BLaER1 (cell line): Measurements from ENCODE around the gene PTK7.

Source experiments
- H3K27ac ChIP-seq: shearing (Covaris generic); formaldehyde crosslinking; 2 replicates; pipeline ENCODE4 v1.8.1; 2022
- H3K27me3 ChIP-seq: shearing (Covaris generic); formaldehyde crosslinking; 2 replicates; pipeline ENCODE4 v1.8.1; 2022
- H3K36me3 ChIP-seq: shearing (Covaris generic); formaldehyde crosslinking; 2 replicates; pipeline ENCODE4 v1.8.1; 2022
- H3K4me1 ChIP-seq: shearing (Covaris generic); formaldehyde crosslinking; 2 replicates; pipeline ENCODE4 v1.8.1; 2022
- H3K4me2 ChIP-seq: shearing (Covaris generic); formaldehyde crosslinking; 2 replicates; pipeline ENCODE4 v1.8.1; 2022
- H3K4me3 ChIP-seq: shearing (Covaris generic); formaldehyde crosslinking; 2 replicates; pipeline ENCODE4 v1.8.1; 2022
- H3K9ac ChIP-seq: shearing (Covaris generic); formaldehyde crosslinking; 2 replicates; pipeline ENCODE4 v1.8.1; 2022
- H3K9me3 ChIP-seq: shearing (Covaris generic); formaldehyde crosslinking; 2 replicates; pipeline ENCODE4 v1.8.1; 2022
- H4K20me1 ChIP-seq: shearing (Covaris generic); formaldehyde crosslinking; 2 replicates; pipeline ENCODE4 v1.8.1; 2022
- Cebpa-rat ChIP-seq: shearing (Covaris generic); IDR thresholded peaks from 2 replicates; pipeline ENCODE4 v1.8.1; 2022

Gene PTK7

GRCh38 chr6:43141644-43142043 lies 65.5 kb downstream of the PTK7 start:
- Histone ChIP-seq H3K4me2 (peak overlapping the region; percentile 53), H3K9ac (peak overlapping the region; percentile 7; the same call in 1 of the 2 replicates), H3K27ac (peak overlapping the region; percentile 55), H3K36me3 (peaks cover 70% of the 10 kb centered on the region), H3K9me3 (no peaks in the 10 kb centered on the region), H3K4me1 (peaks cover 24% of the 10 kb centered on the region), H3K27me3 (no peaks in the 10 kb centered on the region), H4K20me1 (no peaks in the 10 kb centered on the region), H3K4me3 (no peak overlapping the region)
- no peak for TF ChIP-seq Cebpa-rat

- Histone ChIP-seq H4K20me1 (no peaks in the 10 kb centered on the region), H3K27me3 (no peaks in the 10 kb centered on the region), H3K4me3 (no peak overlapping the region), H3K4me1 (peaks cover 27% of the 10 kb centered on the region), H3K9me3 (no peaks in the 10 kb centered on the region), H3K27ac (peak overlapping the region; percentile 55), H3K9ac (peak overlapping the region; percentile 7; the same call in 1 of the 2 replicates), H3K36me3 (peaks cover 73% of the 10 kb centered on the region), H3K4me2 (peak overlapping the region; percentile 53)
- no peak for TF ChIP-seq Cebpa-rat
Measured at GRCh38 chr6:43142101-43142500, 66.0 kb downstream of the PTK7 start.

- 0 out of 2 replicates have a peak overlapping the region, but pooled peaks have one; percentile 7 for H3K9ac ChIP-seq
- H3K36me3 ChIP-seq: peaks cover 78% of the 10 kb centered on the region
- H4K20me1 ChIP-seq: no peaks in the 10 kb centered on the region
- H3K27ac ChIP-seq: peak overlapping the region; percentile 14; the same call in 1 of the 2 replicates
- no peak overlapping the region for H3K4me3 ChIP-seq
- no peak for TF ChIP-seq Cebpa-rat
- H3K4me1 ChIP-seq: peaks cover 29% of the 10 kb centered on the region
- H3K27me3 ChIP-seq: no peaks in the 10 kb centered on the region
- H3K4me2 ChIP-seq: peak overlapping the region; percentile 36
- no peaks in the 10 kb centered on the region for H3K9me3 ChIP-seq
Measured at GRCh38 chr6:43143235-43144128, 67.4 kb downstream of the PTK7 start.

GRCh38 chr6:43144879-43145278 lies 68.8 kb downstream of the PTK7 start:
- H3K9ac ChIP-seq: no peak overlapping the region
- no peaks in the 10 kb centered on the region for H3K27me3 ChIP-seq
- no peak overlapping the region for H3K4me2 ChIP-seq
- peaks cover 34% of the 10 kb centered on the region for H3K4me1 ChIP-seq
- H3K27ac ChIP-seq: no peak overlapping the region
- no peak overlapping the region for H3K4me3 ChIP-seq
- H3K9me3 ChIP-seq: no peaks in the 10 kb centered on the region
- no peaks in the 10 kb centered on the region for H4K20me1 ChIP-seq
- no peak for TF ChIP-seq Cebpa-rat
- H3K36me3 ChIP-seq: peaks cover 65% of the 10 kb centered on the region

- no peak overlapping the region for H3K27ac ChIP-seq
- no peaks in the 10 kb centered on the region for H3K9me3 ChIP-seq
- no peak overlapping the region for H3K4me2 ChIP-seq
- no peak for TF ChIP-seq Cebpa-rat
- no peak overlapping the region for H3K4me3 ChIP-seq
- peaks cover 39% of the 10 kb centered on the region for H3K4me1 ChIP-seq
- peaks cover 71% of the 10 kb centered on the region for H3K36me3 ChIP-seq
- no peaks in the 10 kb centered on the region for H4K20me1 ChIP-seq
- no peaks in the 10 kb centered on the region for H3K27me3 ChIP-seq
- no peak overlapping the region for H3K9ac ChIP-seq
Measured at GRCh38 chr6:43146261-43146660, 70.1 kb downstream of the PTK7 start.

GRCh38 chr6:43146709-43147688 lies 70.9 kb downstream of the PTK7 start:
- Histone ChIP-seq H3K4me3 (no peak overlapping the region), H3K4me2 (no peak overlapping the region), H3K27ac (no peak overlapping the region), H3K4me1 (peaks cover 35% of the 10 kb centered on the region), H3K36me3 (peaks cover 67% of the 10 kb centered on the region), H3K27me3 (no peaks in the 10 kb centered on the region), H3K9ac (no peak overlapping the region), H4K20me1 (no peaks in the 10 kb centered on the region), H3K9me3 (no peaks in the 10 kb centered on the region)
- no peak for TF ChIP-seq Cebpa-rat

GRCh38 chr6:43147691-43148477 lies 71.8 kb downstream of the PTK7 start:
- H3K9ac ChIP-seq: no peak overlapping the region
- H3K4me1 ChIP-seq: peaks cover 26% of the 10 kb centered on the region
- no peak for TF ChIP-seq Cebpa-rat
- H4K20me1 ChIP-seq: no peaks in the 10 kb centered on the region
- no peaks in the 10 kb centered on the region for H3K27me3 ChIP-seq
- H3K4me3 ChIP-seq: no peak overlapping the region
- no peaks in the 10 kb centered on the region for H3K9me3 ChIP-seq
- no peak overlapping the region for H3K4me2 ChIP-seq
- no peak overlapping the region for H3K27ac ChIP-seq
- peaks cover 71% of the 10 kb centered on the region for H3K36me3 ChIP-seq

GRCh38 chr6:43149265-43149664 lies 73.2 kb downstream of the PTK7 start:
- Histone ChIP-seq H3K4me2 (no peak overlapping the region), H3K27ac (no peak overlapping the region), H4K20me1 (no peaks in the 10 kb centered on the region), H3K9ac (no peak overlapping the region), H3K9me3 (no peaks in the 10 kb centered on the region), H3K27me3 (no peaks in the 10 kb centered on the region), H3K4me3 (no peak overlapping the region), H3K4me1 (peaks cover 15% of the 10 kb centered on the region), H3K36me3 (peaks cover 76% of the 10 kb centered on the region)
- TF ChIP-seq Cebpa-rat: no peak
